HG03565 (cell line): ENCODE measurements around the gene IL36B.
"Not testable (repeated sequence)": the region's sequence is repeated elsewhere in the genome, so short reads cannot be mapped to it uniquely, and the experiment has no call there.

Experiments
- ATAC-seq: cut with Tn5 transposase; IDR thresholded peaks from one replicate; pipeline ENCODE4 v1.9.1; 2021; ENCODE audit warnings: mild to moderate bottlenecking, moderate library complexity; ENCODE audit not compliant: unreplicated experiment

Gene IL36B

GRCh38 chr2:113052396-113052917 lies at the start of gene IL36B:
TSS of gene IL36B (minus strand) at chr2:113052867.
- no peak for ATAC-seq

GRCh38 chr2:113102133-113102532 lies 49.5 kb upstream of the IL36B start:
- no peak for ATAC-seq

GRCh38 chr2:113098532-113098931 lies 45.9 kb upstream of the IL36B start:
- no peak for ATAC-seq

- no peak for ATAC-seq
These were observed 45.4 kb upstream of the IL36B start for GRCh38 chr2:113098041-113098440.

- ATAC-seq, result not testable (repeated sequence)
These were observed 44.4 kb upstream of the IL36B start for GRCh38 chr2:113096842-113097618.

- ATAC-seq, result not testable (repeated sequence)
These were observed 43.6 kb upstream of the IL36B start for GRCh38 chr2:113096306-113096705.

- no peak for ATAC-seq
These were observed 40.9 kb upstream of the IL36B start for GRCh38 chr2:113093613-113093977.

GRCh38 chr2:113092864-113093612 lies 40.4 kb upstream of the IL36B start:
- ATAC-seq, result no peak

- ATAC-seq, result no peak
These were observed 38.7 kb upstream of the IL36B start for GRCh38 chr2:113091231-113091896.

GRCh38 chr2:113089916-113090315 lies 37.2 kb upstream of the IL36B start:
- no peak for ATAC-seq

- ATAC-seq, result no peak
These were observed 35.7 kb upstream of the IL36B start for GRCh38 chr2:113088213-113088992.

- ATAC-seq, result no peak
These were observed 32.9 kb upstream of the IL36B start for GRCh38 chr2:113085542-113085941.

GRCh38 chr2:113084249-113085000 lies 31.8 kb upstream of the IL36B start:
- ATAC-seq, result no peak

- ATAC-seq, result no peak
These were observed 30.6 kb upstream of the IL36B start for GRCh38 chr2:113083296-113083695.

- ATAC-seq, result no peak
These were observed 29.0 kb upstream of the IL36B start for GRCh38 chr2:113081488-113082210.

- no peak for ATAC-seq
These were observed 27.5 kb upstream of the IL36B start for GRCh38 chr2:113080134-113080533.

GRCh38 chr2:113079131-113079530 lies 26.5 kb upstream of the IL36B start:
- no peak for ATAC-seq

GRCh38 chr2:113078350-113078839 lies 25.7 kb upstream of the IL36B start:
- ATAC-seq, result no peak

GRCh38 chr2:113077921-113078320 lies 25.3 kb upstream of the IL36B start:
- ATAC-seq, result no peak
